LNCAP (cell line): ENCODE data around the gene DPP6.

Experiments used
- CTCF ChIP-seq: fragments of 450-650 bp; IDR thresholded peaks from 2 replicates; pipeline ENCODE4 v1.5.1; 2017; ENCODE audit warnings: mild to moderate bottlenecking

The DPP6 gene

GRCh38 chr7:154519229-154519628, 467.0 kb downstream of the DPP6 start:
- TF ChIP-seq CTCF, result no peak

DNA sequence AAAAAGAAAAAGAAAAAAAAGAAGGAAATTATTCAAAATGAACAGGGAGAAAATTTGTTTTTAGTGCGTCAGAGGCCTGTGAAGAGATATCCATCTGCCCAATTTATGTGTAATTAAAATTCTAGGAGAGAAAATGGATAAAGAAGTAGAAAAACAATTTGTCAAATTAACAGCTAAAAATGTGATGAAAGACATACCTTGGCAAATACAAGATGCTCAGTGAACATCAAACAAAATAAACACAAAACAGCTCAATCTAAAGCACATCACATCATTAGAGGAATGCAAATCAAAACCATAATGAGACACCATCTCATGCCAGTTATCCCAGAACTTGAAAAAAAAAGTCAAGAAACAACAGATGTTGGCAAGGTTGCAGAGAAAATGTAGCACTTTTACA, 477.9 kb downstream of the DPP6 start:
- no peak for TF ChIP-seq CTCF

DNA sequence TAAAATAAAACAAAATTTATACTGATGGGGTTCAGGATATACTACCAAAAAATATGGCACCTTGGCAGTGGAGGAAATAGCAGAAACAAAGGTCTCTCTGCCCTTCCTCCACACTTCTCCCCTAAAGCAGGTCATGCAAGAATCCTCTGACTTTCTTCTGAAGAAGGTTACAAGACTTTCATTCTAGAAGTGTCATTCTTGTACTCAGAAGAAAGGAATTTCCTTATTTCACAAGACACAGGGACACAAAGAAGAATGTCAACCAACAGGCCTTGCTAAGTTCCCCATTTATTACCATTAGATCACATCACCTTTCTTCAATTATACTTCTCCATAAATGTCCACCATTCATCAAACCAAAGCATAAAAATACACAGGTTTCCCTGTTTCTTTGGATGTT, 480.6 kb downstream of the DPP6 start:
- TF ChIP-seq CTCF, result no peak

DNA sequence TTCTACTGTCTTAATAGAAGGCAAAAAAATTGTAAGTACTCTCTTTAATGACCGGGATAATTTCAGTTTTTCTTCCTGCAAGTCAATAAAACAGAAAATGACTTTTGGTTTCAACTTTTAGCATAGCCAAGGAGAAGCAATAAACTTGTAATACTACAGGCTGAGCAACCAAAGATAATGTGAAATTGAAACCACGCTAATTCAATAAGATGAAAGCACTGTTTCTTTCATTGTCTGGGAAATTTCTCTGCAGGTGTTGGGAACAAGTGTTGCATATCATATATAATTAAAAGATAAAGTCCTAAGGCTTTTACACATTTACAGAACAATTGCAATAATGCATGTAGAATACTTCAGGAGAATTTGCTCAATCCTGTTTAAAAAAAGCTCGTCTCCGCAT, 488.4 kb downstream of the DPP6 start:
- no peak for TF ChIP-seq CTCF

- no peak for TF ChIP-seq CTCF
These were observed 489.4 kb downstream of the DPP6 start for GRCh38 chr7:154541606-154542005.

DNA sequence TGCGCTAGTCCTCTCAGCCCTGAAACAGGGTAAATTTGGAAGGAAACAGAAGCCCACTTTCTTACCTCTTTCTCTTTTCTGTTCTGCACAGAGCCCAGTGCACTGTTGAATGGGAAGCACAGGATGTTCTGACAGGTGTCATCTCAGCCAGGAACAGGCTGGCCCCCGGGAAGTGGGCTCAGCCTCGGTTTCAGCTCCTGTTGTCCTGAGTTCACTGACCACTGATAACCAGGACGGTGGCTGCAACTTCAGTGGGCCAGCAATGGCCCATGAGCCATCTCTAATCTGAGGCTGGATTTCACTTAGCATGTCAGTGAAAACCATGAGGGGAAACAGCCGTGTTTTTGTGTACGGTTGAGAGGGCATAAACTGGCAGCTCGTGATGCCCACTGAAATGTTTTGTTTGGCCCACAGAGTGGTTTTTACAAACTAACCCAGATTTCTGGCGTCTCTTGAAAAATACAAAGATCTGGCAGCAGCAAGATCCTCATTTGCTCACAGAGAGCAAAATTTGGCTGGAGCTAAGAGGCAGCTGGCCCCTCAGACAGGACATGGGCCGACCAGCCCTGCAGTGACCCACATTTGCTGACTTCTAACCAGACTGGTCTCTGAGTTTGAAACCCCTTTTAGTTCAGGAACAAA, 494.9 kb downstream of the DPP6 start:
- no peak for TF ChIP-seq CTCF

GRCh38 chr7:154553711-154554265, 501.6 kb downstream of the DPP6 start:
- no peak for TF ChIP-seq CTCF

DNA sequence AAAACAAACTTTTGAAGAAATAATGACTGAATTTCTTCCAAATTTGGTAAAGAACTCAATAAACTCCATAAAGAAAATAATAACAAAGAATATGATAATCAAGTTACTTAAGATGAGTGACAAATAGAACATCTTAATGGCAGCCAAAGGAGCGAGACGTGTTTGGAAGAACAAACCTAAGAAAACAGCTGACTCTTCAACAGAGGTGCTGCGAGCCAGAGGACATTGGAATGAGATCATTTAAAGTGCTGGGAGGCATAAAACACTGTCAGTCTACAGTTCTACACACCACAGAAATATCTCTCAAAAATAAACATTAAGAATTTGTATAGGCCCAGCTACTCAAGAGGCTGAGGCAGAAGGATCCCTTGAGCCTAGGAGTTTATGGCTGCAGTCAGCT, 507.3 kb downstream of the DPP6 start:
- TF ChIP-seq CTCF, result no peak
